Testis (tissue), 2 donors: ENCODE measurements around the gene MDC1.
"Not testable (repeated sequence)": the region's sequence is repeated elsewhere in the genome, so short reads cannot be mapped to it uniquely, and the experiment has no call there.

ENCODE experiments used
- POLR2A ChIP-seq: fragments of 450-650 bp; IDR thresholded peaks from one replicate; pipeline ENCODE4 v1.6.1; 2017; ENCODE audit warnings: antibody characterized with exemption, mild to moderate bottlenecking, moderate library complexity
- TF ChIP-seq, protein P1 (sequence below), 3 experiments: fragments of 450-650 bp in 2 of 3; fragments of 200-600 bp in 1 of 3; sonication (generic) in 1 of 3; IDR thresholded peaks; one replicate each; pipeline ENCODE4 v1.5.1; 2016 to 2019; ENCODE audit warnings: antibody characterized with exemption in 3 of 3, mild to moderate bottlenecking in 2 of 3, moderate library complexity in 1 of 3

- TF ChIP-seq, protein P1, sequence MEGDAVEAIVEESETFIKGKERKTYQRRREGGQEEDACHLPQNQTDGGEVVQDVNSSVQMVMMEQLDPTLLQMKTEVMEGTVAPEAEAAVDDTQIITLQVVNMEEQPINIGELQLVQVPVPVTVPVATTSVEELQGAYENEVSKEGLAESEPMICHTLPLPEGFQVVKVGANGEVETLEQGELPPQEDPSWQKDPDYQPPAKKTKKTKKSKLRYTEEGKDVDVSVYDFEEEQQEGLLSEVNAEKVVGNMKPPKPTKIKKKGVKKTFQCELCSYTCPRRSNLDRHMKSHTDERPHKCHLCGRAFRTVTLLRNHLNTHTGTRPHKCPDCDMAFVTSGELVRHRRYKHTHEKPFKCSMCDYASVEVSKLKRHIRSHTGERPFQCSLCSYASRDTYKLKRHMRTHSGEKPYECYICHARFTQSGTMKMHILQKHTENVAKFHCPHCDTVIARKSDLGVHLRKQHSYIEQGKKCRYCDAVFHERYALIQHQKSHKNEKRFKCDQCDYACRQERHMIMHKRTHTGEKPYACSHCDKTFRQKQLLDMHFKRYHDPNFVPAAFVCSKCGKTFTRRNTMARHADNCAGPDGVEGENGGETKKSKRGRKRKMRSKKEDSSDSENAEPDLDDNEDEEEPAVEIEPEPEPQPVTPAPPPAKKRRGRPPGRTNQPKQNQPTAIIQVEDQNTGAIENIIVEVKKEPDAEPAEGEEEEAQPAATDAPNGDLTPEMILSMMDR (IDR thresholded peaks at IDR 0.05), result not testable (repeated sequence)
- not testable (repeated sequence) for TF ChIP-seq POLR2A
Observed at GRCh38 chr6:30765495-30765894, 48.4 kb upstream of the MDC1 start.
